Globus pallidus (tissue), 1 donor: Measurements from ENCODE around the gene PTPN1.
"Not testable (repeated sequence)": the region's sequence is repeated elsewhere in the genome, so short reads cannot be mapped to it uniquely, and the experiment has no call there.

Experiments used
- DNase-seq: peaks from one replicate; pipeline ENCODE4 v3.0.0-alpha.2; 2015; ENCODE audit warnings: low spot score

PTPN1 gene

GRCh38 chr20:50481741-50482140 is 28.4 kb upstream of the PTPN1 start:
- DNase-seq: no peak

- DNase-seq: no peak
Observed at GRCh38 chr20:50482396-50482981, 27.7 kb upstream of the PTPN1 start.

GRCh38 chr20:50484271-50484976 is 25.8 kb upstream of the PTPN1 start:
- no peak for DNase-seq

GRCh38 chr20:50487397-50487796 is 22.8 kb upstream of the PTPN1 start:
- no peak for DNase-seq

- no peak for DNase-seq
Observed at GRCh38 chr20:50488236-50488806, 21.9 kb upstream of the PTPN1 start.

GRCh38 chr20:50491168-50491567 is 19.0 kb upstream of the PTPN1 start:
- DNase-seq: no peak

- no peak for DNase-seq
Observed at GRCh38 chr20:50491926-50492634, 18.1 kb upstream of the PTPN1 start.

GRCh38 chr20:50493881-50494253 is 16.3 kb upstream of the PTPN1 start:
- no peak for DNase-seq

- no peak for DNase-seq
Observed at GRCh38 chr20:50494428-50494827, 15.8 kb upstream of the PTPN1 start.

GRCh38 chr20:50496773-50497385 is 13.3 kb upstream of the PTPN1 start:
- no peak for DNase-seq

GRCh38 chr20:50498071-50498776 is 12.0 kb upstream of the PTPN1 start:
- no peak for DNase-seq

- no peak for DNase-seq
Observed at GRCh38 chr20:50499938-50500337, 10.2 kb upstream of the PTPN1 start.

GRCh38 chr20:50501972-50502745 is 8.0 kb upstream of the PTPN1 start:
- DNase-seq: no peak

GRCh38 chr20:50504231-50504823 is 5.9 kb upstream of the PTPN1 start:
- DNase-seq: no peak

- no peak for DNase-seq
Observed at GRCh38 chr20:50506270-50506579, 4.0 kb upstream of the PTPN1 start.

- DNase-seq: not testable (repeated sequence)
Observed at GRCh38 chr20:50507745-50508144, 2.4 kb upstream of the PTPN1 start.

- no peak for DNase-seq
Observed at GRCh38 chr20:50508171-50508755, 1.9 kb upstream of the PTPN1 start.

GRCh38 chr20:50510706-50511542 is 741 bp downstream of the PTPN1 start:
- DNase-seq: no peak

GRCh38 chr20:50512323-50512722 is 2.1 kb downstream of the PTPN1 start:
- no peak for DNase-seq
